K562 (cell line): ENCODE data around the gene POLD1. TPM values are rescaled to one million over a fixed set of nuclear protein-coding genes. Genes with fewer than 3 reads are reported as not detected.

ENCODE experiments used
- BCOR ChIP-seq: fragments of 450-650 bp; IDR thresholded peaks from 2 replicates; pipeline ENCODE4 v1.6.1; 2016
- C11orf30 ChIP-seq: fragments of 450-650 bp; IDR thresholded peaks from 2 replicates; pipeline ENCODE4 v1.6.1; 2016; ENCODE audit warnings: low read depth, mild to moderate bottlenecking
- CBX8 ChIP-seq: fragments of 200-600 bp; sonication (generic); IDR thresholded peaks from 2 replicates; pipeline ENCODE4 v1.6.1; 2012; ENCODE audit warnings: borderline replicate concordance, mixed run types, low read depth, mild to moderate bottlenecking, moderate library complexity, mixed read lengths, low read length, control low read depth, inconsistent platforms; ENCODE audit not compliant: poor library complexity, severe bottlenecking; ENCODE audit errors: extremely low read depth
- CCAR2 ChIP-seq: fragments of 200-400 bp; formaldehyde crosslinking; IDR thresholded peaks from 2 replicates; pipeline ENCODE4 v1.6.1; 2017; ENCODE audit warnings: mild to moderate bottlenecking, low read depth, low read length
- FOSL1 ChIP-seq: fragments of 200-800 bp; sonication (Bioruptor generic); conservative IDR thresholded peaks from 2 replicates; pipeline ENCODE4 v1.6.1; 2016; ENCODE audit warnings: missing genetic modification characterization, missing compliant biosample characterization
- GABPB1 ChIP-seq: sonication (generic); formaldehyde crosslinking; IDR thresholded peaks from 2 replicates; pipeline ENCODE4 v1.8.0; 2022; ENCODE audit warnings: mild to moderate bottlenecking, missing genetic modification reagents
- HDAC3 ChIP-seq: fragments of 450-650 bp; IDR thresholded peaks from 2 replicates; pipeline ENCODE4 v1.6.1; 2018; ENCODE audit warnings: borderline replicate concordance, mild to moderate bottlenecking, moderate library complexity; ENCODE audit not compliant: partially characterized antibody
- HNRNPK ChIP-seq: fragments of 200-400 bp; formaldehyde crosslinking; IDR thresholded peaks from one replicate; pipeline ENCODE4 v1.6.1; 2018; ENCODE audit warnings: mild to moderate bottlenecking, low read depth, low read length; ENCODE audit not compliant: poor library complexity, severe bottlenecking
- SETDB1 ChIP-seq: IDR thresholded peaks from one replicate; pipeline ENCODE4 v1.6.1; 2012; ENCODE audit warnings: low read length, control low read depth, inconsistent platforms
- SIX5 ChIP-seq, 2 experiments: IDR thresholded peaks; 2 replicates each; pipeline ENCODE4 v1.6.1; 2011; ENCODE audit warnings: low read length in 2 of 2, borderline replicate concordance in 1 of 2, low read depth in 1 of 2, mild to moderate bottlenecking in 1 of 2, moderate library complexity in 1 of 2; ENCODE audit not compliant: insufficient read depth in 1 of 2
- SMARCE1 ChIP-seq: fragments of 450-650 bp; IDR thresholded peaks from 2 replicates; pipeline ENCODE4 v1.7.1; 2016; ENCODE audit warnings: mild to moderate bottlenecking
- ZNF589 ChIP-seq: fragments of 200-800 bp; sonication (Bioruptor generic); IDR thresholded peaks from 2 replicates; pipeline ENCODE4 v1.6.1; 2016; ENCODE audit warnings: low read depth, missing genetic modification characterization, missing compliant biosample characterization
- polyA plus RNA-seq, 8 experiments: library from polyadenylated mRNA; depleted of rRNA in 4 of 8; stranded (reverse) in 5 of 8; unstranded in 3 of 8; fragments of >200 nt; fragmentation: Nextera tagmentation in 2 of 8; fragmentation: Illumina TruSeq in 1 of 8; extraction: Ambion mirVana in 2 of 8; extraction: Trizol in 1 of 8; gene quantifications; 2 replicates each; pipeline versions ENCODE4 v1.2.1 to v1.2.3, GENCODE V29; 2011 to 2014; ENCODE audit warnings: inconsistent platforms in 1 of 8, missing spikeins in 1 of 8
- total RNA-seq, 7 experiments: library from RNA; depleted of rRNA in 6 of 7; stranded (reverse); fragments of >200 nt in 6 of 7; fragmentation: Illumina TruSeq in 2 of 7; extraction: Trizol in 2 of 7; gene quantifications; 2 replicates each; pipeline versions ENCODE4 v1.2.1 to v1.2.3, GENCODE V29; 2011 to 2021; ENCODE audit warnings: low replicate concordance in 1 of 7
- TF ChIP-seq, protein P1 (sequence below), 2 experiments: fragments of 450-650 bp; IDR thresholded peaks; 2 replicates each; pipeline ENCODE4 v1.6.1; 2016
- TF ChIP-seq, protein P2 (sequence below): fragments of 250-450 bp; sonication (Bioruptor Pico); IDR thresholded peaks from 2 replicates; pipeline ENCODE4 v1.5.0; 2021
- TF ChIP-seq, protein P3 (sequence below), 2 experiments: fragments of 450-650 bp; IDR thresholded peaks; 2 replicates each; pipeline ENCODE4 v1.6.1; 2018; ENCODE audit warnings: mild to moderate bottlenecking in 2 of 2, low read depth in 1 of 2; ENCODE audit not compliant: partially characterized antibody in 2 of 2
- TF ChIP-seq, protein P4 (sequence below), 2 experiments: fragments of 250-450 bp in 1 of 2; fragments of 450-650 bp in 1 of 2; sonication (Bioruptor Pico) in 1 of 2; IDR thresholded peaks; 2 replicates each; pipeline versions ENCODE4 v1.6.1 to v1.8.0; 2016 to 2021; ENCODE audit warnings: mild to moderate bottlenecking in 2 of 2, moderate library complexity in 2 of 2, missing compliant biosample characterization in 1 of 2, missing genetic modification characterization in 1 of 2
- TF ChIP-seq, protein P5 (sequence below), 2 experiments: fragments of 200-800 bp in 1 of 2; sonication (Bioruptor generic) in 1 of 2; sonication (generic) in 1 of 2; formaldehyde crosslinking in 1 of 2; IDR thresholded peaks in 1 of 2; conservative IDR thresholded peaks in 1 of 2; 2 replicates each; pipeline versions ENCODE4 v1.5.0 to v1.6.1; 2016 to 2020; ENCODE audit warnings: missing compliant biosample characterization in 1 of 2, missing genetic modification characterization in 1 of 2, missing genetic modification reagents in 1 of 2

POLD1 gene
- total and polyA plus RNA-seq, 9 of the 15 experiments (the other 6 are each of a cell fraction or from before 2014, with no cell fraction given), result 1.3 to 312 (median 47.8) TPM

DNA sequence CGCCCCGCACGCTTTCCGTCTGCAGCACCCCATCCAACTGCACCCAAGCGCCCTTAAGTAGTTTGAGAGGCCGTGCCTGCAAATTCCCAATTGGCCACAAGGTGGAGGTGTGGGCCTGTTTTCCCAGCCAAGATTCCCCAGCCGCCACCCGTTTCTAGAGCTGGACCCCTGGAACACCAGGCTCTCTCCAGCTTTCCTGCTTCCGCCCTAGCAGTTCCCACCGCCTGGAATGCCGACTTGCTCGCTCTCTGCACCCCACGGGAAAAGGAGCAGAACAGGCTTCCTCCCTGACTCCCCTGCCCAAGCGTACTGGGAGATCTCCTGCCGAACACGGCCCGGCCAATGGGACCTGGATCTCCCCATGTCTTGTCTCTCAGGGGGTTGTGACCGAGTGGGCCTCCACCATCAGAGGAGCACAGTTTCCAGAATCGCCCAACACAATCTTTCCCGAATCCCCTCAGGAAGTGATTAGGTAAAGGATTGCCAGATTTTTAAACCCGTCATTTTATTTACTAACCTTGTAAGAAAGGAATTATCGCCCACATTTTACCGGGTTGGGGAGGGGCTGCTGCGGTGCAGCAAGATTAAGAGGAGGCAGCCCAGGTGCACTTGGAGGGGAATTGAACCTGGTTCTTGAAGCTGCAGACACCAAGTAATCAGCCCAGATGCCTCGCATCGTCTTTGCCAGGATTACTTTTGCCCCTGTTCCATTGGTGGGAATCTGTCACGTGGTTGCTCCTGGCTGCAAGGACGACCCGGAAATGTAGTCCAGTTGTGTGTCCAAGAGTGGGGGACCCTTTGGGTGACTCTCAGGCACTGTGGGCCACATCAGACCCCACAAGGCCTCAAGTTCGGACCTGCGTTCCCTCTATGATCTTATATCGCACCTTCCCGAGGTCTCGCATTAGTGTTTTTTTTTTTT, 15.2 kb upstream of the POLD1 start (continued):
- TF ChIP-seq, protein P1, sequence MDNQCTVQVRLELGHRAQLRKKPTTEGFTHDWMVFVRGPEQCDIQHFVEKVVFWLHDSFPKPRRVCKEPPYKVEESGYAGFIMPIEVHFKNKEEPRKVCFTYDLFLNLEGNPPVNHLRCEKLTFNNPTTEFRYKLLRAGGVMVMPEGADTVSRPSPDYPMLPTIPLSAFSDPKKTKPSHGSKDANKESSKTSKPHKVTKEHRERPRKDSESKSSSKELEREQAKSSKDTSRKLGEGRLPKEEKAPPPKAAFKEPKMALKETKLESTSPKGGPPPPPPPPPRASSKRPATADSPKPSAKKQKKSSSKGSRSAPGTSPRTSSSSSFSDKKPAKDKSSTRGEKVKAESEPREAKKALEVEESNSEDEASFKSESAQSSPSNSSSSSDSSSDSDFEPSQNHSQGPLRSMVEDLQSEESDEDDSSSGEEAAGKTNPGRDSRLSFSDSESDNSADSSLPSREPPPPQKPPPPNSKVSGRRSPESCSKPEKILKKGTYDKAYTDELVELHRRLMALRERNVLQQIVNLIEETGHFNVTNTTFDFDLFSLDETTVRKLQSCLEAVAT (IDR thresholded peaks at IDR 0.05), result no peak
- TF ChIP-seq BCOR, result no peak
- TF ChIP-seq SIX5 (IDR thresholded peaks at IDR 0.05; ENCODE audit: borderline replicate concordance in 1 of 2, insufficient read depth in 1 of 2, low read depth in 1 of 2, low read length in 2 of 2), result no peak
- TF ChIP-seq SETDB1, result no peak
- TF ChIP-seq, protein P2, sequence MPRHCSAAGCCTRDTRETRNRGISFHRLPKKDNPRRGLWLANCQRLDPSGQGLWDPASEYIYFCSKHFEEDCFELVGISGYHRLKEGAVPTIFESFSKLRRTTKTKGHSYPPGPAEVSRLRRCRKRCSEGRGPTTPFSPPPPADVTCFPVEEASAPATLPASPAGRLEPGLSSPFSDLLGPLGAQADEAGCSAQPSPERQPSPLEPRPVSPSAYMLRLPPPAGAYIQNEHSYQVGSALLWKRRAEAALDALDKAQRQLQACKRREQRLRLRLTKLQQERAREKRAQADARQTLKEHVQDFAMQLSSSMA, result no peak
- TF ChIP-seq HNRNPK, result no peak
- TF ChIP-seq HDAC3, result no peak
- TF ChIP-seq ZNF589 (CRISPR knock-in tag), result no peak
- no peak for TF ChIP-seq FOSL1 (tag)
- no peak for TF ChIP-seq SMARCE1
- TF ChIP-seq, protein P3, sequence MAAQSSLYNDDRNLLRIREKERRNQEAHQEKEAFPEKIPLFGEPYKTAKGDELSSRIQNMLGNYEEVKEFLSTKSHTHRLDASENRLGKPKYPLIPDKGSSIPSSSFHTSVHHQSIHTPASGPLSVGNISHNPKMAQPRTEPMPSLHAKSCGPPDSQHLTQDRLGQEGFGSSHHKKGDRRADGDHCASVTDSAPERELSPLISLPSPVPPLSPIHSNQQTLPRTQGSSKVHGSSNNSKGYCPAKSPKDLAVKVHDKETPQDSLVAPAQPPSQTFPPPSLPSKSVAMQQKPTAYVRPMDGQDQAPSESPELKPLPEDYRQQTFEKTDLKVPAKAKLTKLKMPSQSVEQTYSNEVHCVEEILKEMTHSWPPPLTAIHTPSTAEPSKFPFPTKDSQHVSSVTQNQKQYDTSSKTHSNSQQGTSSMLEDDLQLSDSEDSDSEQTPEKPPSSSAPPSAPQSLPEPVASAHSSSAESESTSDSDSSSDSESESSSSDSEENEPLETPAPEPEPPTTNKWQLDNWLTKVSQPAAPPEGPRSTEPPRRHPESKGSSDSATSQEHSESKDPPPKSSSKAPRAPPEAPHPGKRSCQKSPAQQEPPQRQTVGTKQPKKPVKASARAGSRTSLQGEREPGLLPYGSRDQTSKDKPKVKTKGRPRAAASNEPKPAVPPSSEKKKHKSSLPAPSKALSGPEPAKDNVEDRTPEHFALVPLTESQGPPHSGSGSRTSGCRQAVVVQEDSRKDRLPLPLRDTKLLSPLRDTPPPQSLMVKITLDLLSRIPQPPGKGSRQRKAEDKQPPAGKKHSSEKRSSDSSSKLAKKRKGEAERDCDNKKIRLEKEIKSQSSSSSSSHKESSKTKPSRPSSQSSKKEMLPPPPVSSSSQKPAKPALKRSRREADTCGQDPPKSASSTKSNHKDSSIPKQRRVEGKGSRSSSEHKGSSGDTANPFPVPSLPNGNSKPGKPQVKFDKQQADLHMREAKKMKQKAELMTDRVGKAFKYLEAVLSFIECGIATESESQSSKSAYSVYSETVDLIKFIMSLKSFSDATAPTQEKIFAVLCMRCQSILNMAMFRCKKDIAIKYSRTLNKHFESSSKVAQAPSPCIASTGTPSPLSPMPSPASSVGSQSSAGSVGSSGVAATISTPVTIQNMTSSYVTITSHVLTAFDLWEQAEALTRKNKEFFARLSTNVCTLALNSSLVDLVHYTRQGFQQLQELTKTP (IDR thresholded peaks at IDR 0.05; ENCODE audit: low read depth in 1 of 2, partially characterized antibody in 2 of 2), result peak in 1 of 2 experiments; percentile 62
- TF ChIP-seq GABPB1, result 0 out of 2 replicates have a peak, but pooled peaks have one; percentile 16
- no peak for TF ChIP-seq CBX8
- no peak for TF ChIP-seq CCAR2
- TF ChIP-seq, protein P4, sequence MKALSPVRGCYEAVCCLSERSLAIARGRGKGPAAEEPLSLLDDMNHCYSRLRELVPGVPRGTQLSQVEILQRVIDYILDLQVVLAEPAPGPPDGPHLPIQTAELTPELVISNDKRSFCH (CRISPR knock-in tag; IDR thresholded peaks at IDR 0.05), result no peak
- TF ChIP-seq, protein P4 (tag; IDR thresholded peaks at IDR 0.05), result no peak
- TF ChIP-seq C11orf30, result no peak
- TF ChIP-seq, protein P5, sequence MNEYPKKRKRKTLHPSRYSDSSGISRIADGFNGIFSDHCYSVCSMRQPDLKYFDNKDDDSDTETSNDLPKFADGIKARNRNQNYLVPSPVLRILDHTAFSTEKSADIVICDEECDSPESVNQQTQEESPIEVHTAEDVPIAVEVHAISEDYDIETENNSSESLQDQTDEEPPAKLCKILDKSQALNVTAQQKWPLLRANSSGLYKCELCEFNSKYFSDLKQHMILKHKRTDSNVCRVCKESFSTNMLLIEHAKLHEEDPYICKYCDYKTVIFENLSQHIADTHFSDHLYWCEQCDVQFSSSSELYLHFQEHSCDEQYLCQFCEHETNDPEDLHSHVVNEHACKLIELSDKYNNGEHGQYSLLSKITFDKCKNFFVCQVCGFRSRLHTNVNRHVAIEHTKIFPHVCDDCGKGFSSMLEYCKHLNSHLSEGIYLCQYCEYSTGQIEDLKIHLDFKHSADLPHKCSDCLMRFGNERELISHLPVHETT (CRISPR knock-in tag; conservative IDR thresholded peaks at IDR 0.05 in 1 of 2, IDR thresholded peaks at IDR 0.05 in 1 of 2), result no peak
